ENCODE measurements around the gene KIF25.

DNA sequence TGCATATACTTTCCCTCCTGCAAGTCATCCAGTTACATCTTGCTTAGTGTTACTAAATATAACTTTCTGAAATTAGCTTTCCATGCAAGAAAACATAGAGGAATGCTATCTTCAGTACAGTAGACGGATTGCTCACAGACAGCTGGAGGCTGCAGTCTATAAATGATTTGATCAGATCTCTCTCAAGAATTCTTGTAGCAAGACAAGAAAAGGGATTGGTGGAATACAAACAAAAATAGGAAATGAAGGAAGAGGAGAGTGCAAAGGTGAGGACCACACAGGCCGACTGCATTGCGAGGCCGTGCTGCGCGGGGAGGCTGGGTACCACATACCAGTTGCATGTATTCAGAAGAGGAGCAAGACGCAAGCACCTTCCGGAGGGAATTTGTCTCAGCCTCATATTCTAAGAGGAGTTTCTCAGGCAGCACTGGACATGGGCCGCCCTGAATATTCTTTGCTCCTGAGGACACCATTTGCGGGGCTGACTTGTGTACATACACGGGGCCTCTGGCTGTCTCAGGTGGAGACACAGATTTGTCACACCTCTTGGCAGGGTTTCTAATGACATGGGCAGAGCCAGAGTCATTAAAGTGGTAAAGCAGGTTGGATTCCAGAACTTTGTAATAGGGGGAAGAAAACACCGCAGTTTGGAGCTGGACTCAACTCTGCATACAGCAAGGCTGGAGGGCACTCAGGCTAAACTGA, 22.7 kb upstream of the KIF25 start:
- TF ChIP-seq, protein P1, sequence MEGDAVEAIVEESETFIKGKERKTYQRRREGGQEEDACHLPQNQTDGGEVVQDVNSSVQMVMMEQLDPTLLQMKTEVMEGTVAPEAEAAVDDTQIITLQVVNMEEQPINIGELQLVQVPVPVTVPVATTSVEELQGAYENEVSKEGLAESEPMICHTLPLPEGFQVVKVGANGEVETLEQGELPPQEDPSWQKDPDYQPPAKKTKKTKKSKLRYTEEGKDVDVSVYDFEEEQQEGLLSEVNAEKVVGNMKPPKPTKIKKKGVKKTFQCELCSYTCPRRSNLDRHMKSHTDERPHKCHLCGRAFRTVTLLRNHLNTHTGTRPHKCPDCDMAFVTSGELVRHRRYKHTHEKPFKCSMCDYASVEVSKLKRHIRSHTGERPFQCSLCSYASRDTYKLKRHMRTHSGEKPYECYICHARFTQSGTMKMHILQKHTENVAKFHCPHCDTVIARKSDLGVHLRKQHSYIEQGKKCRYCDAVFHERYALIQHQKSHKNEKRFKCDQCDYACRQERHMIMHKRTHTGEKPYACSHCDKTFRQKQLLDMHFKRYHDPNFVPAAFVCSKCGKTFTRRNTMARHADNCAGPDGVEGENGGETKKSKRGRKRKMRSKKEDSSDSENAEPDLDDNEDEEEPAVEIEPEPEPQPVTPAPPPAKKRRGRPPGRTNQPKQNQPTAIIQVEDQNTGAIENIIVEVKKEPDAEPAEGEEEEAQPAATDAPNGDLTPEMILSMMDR (conservative IDR thresholded peaks at IDR 0.05; ENCODE audit: low read length) = no peak
- TF ChIP-seq EZH2phosphoT487 (IDR thresholded peaks at IDR 0.05; ENCODE audit: borderline replicate concordance) = no peak

All from Loucy (cell line).